ENCODE results near the gene NSD1.

The NSD1 gene

DNA sequence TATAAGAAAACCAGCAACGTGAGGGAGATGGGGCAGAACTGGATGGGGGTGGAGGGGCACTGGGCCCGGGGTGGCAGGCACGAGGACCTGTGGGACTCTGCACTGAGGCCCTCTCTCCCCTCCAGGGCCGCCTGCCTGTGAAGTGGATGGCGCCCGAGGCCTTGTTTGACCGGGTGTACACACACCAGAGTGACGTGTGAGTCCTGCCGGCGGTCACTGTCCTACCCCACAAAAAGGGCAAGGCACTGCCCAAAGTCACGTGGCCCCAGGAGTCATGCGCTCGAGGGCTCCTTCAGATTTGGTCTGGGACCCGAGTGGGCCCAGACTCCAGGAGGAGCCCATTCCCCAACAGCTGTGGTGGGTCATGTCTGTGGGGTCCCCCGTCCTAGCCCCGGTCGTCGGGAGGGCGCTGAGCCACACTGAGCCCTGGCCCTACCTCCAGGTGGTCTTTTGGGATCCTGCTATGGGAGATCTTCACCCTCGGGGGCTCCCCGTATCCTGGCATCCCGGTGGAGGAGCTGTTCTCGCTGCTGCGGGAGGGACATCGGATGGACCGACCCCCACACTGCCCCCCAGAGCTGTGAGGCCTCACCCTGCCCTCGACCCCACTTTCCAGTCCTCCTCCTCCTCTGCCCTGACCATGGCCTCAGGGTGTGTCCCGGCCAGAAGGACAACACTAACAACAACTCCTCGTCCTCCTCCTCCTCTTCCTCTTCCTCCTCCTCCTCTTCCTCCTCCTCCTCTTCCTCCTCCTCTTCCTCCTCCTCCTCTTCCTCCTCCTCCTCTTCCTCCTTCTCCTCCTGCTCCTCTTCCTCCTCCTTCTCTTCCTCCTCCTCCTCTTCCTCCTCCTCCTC is 37.2 kb upstream of the NSD1 start:
- no peaks in the 10 kb centered on the region for H3K9me3 Mint-ChIP-seq
- H3K27ac Mint-ChIP-seq, result no peak overlapping the region
- peaks cover 4% of the 10 kb centered on the region for H3K36me3 Mint-ChIP-seq (ENCODE audit: low read depth)
- DNase-seq, result no peak
- no peak for TF ChIP-seq CTCF (IDR thresholded peaks at IDR 0.05)
- H3K27me3 Mint-ChIP-seq (ENCODE audit: low read depth, poor library complexity), result peaks cover 18% of the 10 kb centered on the region
- no peak overlapping the region for H3K4me3 Mint-ChIP-seq
- peaks cover 30% of the 10 kb centered on the region for H3K4me1 Mint-ChIP-seq

DNA sequence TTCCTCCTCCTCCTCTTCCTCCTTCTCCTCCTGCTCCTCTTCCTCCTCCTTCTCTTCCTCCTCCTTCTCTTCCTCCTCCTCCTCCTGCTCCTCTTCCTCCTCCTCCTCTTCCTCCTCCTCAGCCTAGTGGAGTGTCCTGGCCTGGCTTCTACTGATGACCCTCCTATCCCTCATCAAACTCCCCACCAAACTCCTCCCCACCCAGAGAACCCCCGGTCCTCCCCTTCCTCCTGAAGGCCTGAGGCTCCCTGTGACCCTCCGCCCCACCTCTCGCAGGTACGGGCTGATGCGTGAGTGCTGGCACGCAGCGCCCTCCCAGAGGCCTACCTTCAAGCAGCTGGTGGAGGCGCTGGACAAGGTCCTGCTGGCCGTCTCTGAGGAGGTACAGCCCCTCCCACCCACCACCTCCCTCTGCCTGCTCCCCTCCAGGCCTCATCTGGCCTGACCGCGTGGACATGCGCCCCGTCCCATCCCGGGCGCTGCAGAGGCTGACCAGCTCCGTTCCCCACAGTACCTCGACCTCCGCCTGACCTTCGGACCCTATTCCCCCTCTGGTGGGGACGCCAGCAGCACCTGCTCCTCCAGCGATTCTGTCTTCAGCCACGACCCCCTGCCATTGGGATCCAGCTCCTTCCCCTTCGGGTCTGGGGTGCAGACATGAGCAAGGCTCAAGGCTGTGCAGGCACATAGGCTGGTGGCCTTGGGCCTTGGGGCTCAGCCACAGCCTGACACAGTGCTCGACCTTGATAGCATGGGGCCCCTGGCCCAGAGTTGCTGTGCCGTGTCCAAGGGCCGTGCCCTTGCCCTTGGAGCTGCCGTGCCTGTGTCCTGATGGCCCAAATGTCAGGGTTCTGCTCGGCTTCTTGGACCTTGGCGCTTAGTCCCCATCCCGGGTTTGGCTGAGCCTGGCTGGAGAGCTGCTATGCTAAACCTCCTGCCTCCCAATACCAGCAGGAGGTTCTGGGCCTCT is 36.3 kb upstream of the NSD1 start:
- H3K27me3 Mint-ChIP-seq (ENCODE audit: low read depth, poor library complexity), result peaks cover 14% of the 10 kb centered on the region
- DNase-seq, result no peak
- H3K27ac Mint-ChIP-seq, result peak overlapping the region; percentile 32
- peaks cover 30% of the 10 kb centered on the region for H3K4me1 Mint-ChIP-seq
- no peak for TF ChIP-seq CTCF (IDR thresholded peaks at IDR 0.05)
- no peaks in the 10 kb centered on the region for H3K36me3 Mint-ChIP-seq (ENCODE audit: low read depth)
- H3K9me3 Mint-ChIP-seq, result no peaks in the 10 kb centered on the region
- H3K4me3 Mint-ChIP-seq, result no peak overlapping the region

DNA sequence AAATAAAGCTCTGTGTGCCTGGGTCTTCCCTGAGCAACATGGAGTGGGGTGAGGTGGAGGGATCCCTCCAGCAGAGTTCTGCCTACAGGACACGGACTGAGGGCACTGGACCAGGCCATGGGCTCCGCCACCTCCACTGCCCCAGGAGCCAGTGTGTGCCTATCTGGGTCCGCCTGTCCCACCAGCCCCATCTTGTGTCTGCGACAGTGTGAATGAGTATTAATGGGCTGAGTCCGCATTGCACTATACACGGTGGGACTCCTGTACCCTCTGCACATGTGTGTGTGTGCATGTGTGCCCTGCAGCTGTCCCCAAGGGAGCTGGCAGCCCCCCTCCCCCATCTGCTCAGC is 35.5 kb upstream of the NSD1 start:
- H3K4me1 Mint-ChIP-seq, result peaks cover 30% of the 10 kb centered on the region
- H3K4me3 Mint-ChIP-seq, result no peak overlapping the region
- peaks cover 17% of the 10 kb centered on the region for H3K27me3 Mint-ChIP-seq (ENCODE audit: low read depth, poor library complexity)
- no peak for DNase-seq
- H3K9me3 Mint-ChIP-seq, result no peaks in the 10 kb centered on the region
- peak overlapping the region; percentile 32 for H3K27ac Mint-ChIP-seq
- no peaks in the 10 kb centered on the region for H3K36me3 Mint-ChIP-seq (ENCODE audit: low read depth)
- no peak for TF ChIP-seq CTCF (IDR thresholded peaks at IDR 0.05)

- H3K27ac Mint-ChIP-seq, result peak overlapping the region; percentile 68
- H3K9me3 Mint-ChIP-seq, result no peaks in the 10 kb centered on the region
- peak overlapping the region; percentile 63 for H3K4me3 Mint-ChIP-seq
- no peak for DNase-seq
- H3K4me1 Mint-ChIP-seq, result peaks cover 30% of the 10 kb centered on the region
- H3K27me3 Mint-ChIP-seq (ENCODE audit: low read depth, poor library complexity), result peaks cover 18% of the 10 kb centered on the region
- no peak for TF ChIP-seq CTCF (IDR thresholded peaks at IDR 0.05)
- no peaks in the 10 kb centered on the region for H3K36me3 Mint-ChIP-seq (ENCODE audit: low read depth)
Measured at GRCh38 chr5:177098470-177099141, 35.0 kb upstream of the NSD1 start.

DNA sequence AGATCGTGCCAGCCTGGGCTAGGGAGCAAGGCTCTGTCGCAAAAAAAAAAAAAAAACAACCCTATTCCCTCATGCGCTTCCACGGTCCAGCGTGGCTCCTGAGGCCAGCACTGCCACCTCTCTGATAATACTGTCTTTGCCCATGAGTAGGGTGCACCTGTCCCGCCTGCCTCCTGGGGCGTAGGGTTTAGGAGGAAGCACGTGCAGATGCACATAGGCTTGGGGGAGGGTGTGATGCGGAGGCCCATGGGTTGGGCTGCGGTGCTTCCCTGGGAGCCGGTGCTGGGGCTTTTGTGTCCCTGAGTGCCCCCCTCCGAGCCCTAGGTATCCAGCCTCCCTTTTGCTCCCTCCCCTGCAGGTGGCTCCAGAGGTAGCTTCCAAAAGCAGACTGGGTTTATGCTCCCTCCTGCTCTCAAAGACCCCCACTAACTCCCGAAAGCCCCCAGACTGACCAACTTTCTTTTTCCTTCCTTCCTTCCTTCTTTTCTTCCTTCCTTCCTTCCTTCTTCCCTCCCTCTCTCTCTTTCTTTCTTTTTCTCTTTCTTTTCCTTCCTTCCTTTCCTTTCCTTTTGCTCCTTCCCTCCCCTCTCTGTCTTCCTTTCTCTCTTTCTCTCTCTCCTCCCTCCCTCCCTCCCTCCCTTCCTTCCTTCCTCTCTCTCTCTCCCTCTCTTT is 34.0 kb upstream of the NSD1 start:
- H3K4me3 Mint-ChIP-seq, result no peak overlapping the region
- H3K9me3 Mint-ChIP-seq, result no peaks in the 10 kb centered on the region
- no peaks in the 10 kb centered on the region for H3K36me3 Mint-ChIP-seq (ENCODE audit: low read depth)
- DNase-seq, result no peak
- TF ChIP-seq CTCF (IDR thresholded peaks at IDR 0.05), result no peak
- peaks cover 24% of the 10 kb centered on the region for H3K27me3 Mint-ChIP-seq (ENCODE audit: low read depth, poor library complexity)
- no peak overlapping the region for H3K27ac Mint-ChIP-seq
- peaks cover 27% of the 10 kb centered on the region for H3K4me1 Mint-ChIP-seq

All from nephron progenitor cell (in vitro differentiated cells).